Mesodermal cell (in vitro differentiated cells): Measurements from ENCODE around the gene ZNF581.

Experiments
- H3K27ac ChIP-seq: 2 replicates; pipeline ENCODE4 v1.7.0; 2013; ENCODE audit warnings: mild to moderate bottlenecking, low read depth, low read length, moderate library complexity; ENCODE audit not compliant: severe bottlenecking
- H3K36me3 ChIP-seq: 2 replicates; pipeline ENCODE4 v1.7.1; 2013; ENCODE audit warnings: mild to moderate bottlenecking, low read length, moderate library complexity; ENCODE audit not compliant: control insufficient read depth, insufficient read depth
- H3K4me1 ChIP-seq: one replicate; pipeline ENCODE4 v1.7.1; 2013; ENCODE audit warnings: mild to moderate bottlenecking, low read length; ENCODE audit not compliant: insufficient read depth, control insufficient read depth, poor library complexity, severe bottlenecking
- H3K4me3 ChIP-seq: 2 replicates; pipeline ENCODE4 v1.7.0; 2013; ENCODE audit warnings: low read length, control low read depth, mild to moderate bottlenecking; ENCODE audit not compliant: insufficient read depth, poor library complexity, severe bottlenecking; ENCODE audit errors: extremely low read depth
- H3K9me3 ChIP-seq: 2 replicates; pipeline ENCODE4 v1.7.1; 2013; ENCODE audit warnings: mild to moderate bottlenecking, low read length, moderate library complexity; ENCODE audit not compliant: control insufficient read depth
- WGBS, 2 experiments: methylation state at CpG; one replicate each; pipeline ENCODE4 v1.1.5; 2013; ENCODE audit warnings: missing lambda C conversion rate in 2 of 2; ENCODE audit not compliant: insufficient coverage in 2 of 2; 5-methylcytosine and 5-hydroxymethylcytosine counted together

Gene ZNF581

GRCh38 chr19:55633861-55634260 is 9.6 kb upstream of the ZNF581 start:
- Histone ChIP-seq H3K36me3 (peaks cover 19% of the 10 kb centered on the region), H3K4me1 (peaks cover 10% of the 10 kb centered on the region), H3K4me3 (no peak overlapping the region), H3K27ac (no peak overlapping the region), H3K9me3 (no peaks in the 10 kb centered on the region)
- whole genome bisulfite sequencing, 2 experiments, result 97 to 98% methylated on average over 6 to 7 of the region's 8 CpGs

- H3K4me1 ChIP-seq, result peaks cover 10% of the 10 kb centered on the region
- 8% methylated on average over 6 to 9 of the region's 9 CpGs for WGBS, 2 experiments
- H3K27ac ChIP-seq, result peak overlapping the region; percentile 91
These were observed 8.1 kb upstream of the ZNF581 start for GRCh38 chr19:55635334-55635717.

GRCh38 chr19:55635856-55636440 is 7.5 kb upstream of the ZNF581 start:
- Histone ChIP-seq H3K27ac (no peak overlapping the region), H3K4me1 (peaks cover 10% of the 10 kb centered on the region), H3K4me3 (peak overlapping the region; percentile 93), H3K36me3 (peaks cover 19% of the 10 kb centered on the region), H3K9me3 (no peaks in the 10 kb centered on the region)
- WGBS, 2 experiments, result 85% methylated on average over 6 to 7 of the region's 7 CpGs

More at GRCh38 chr19:55635334-55635717, 8.1 kb upstream of the ZNF581 start:
- Histone ChIP-seq H3K4me3 (peak overlapping the region; percentile 93), H3K9me3 (no peaks in the 10 kb centered on the region), H3K36me3 (peaks cover 19% of the 10 kb centered on the region)

- Histone ChIP-seq H3K4me1 (peaks cover 10% of the 10 kb centered on the region), H3K9me3 (no peaks in the 10 kb centered on the region), H3K4me3 (no peak overlapping the region), H3K27ac (no peak overlapping the region), H3K36me3 (peaks cover 19% of the 10 kb centered on the region)
- 86 to 100% methylated on average over 1 to 3 of the region's 4 CpGs for WGBS, 2 experiments
These were observed 6.7 kb upstream of the ZNF581 start for GRCh38 chr19:55636723-55637122.

GRCh38 chr19:55637534-55637933 is 5.9 kb upstream of the ZNF581 start:
- Histone ChIP-seq H3K27ac (no peak overlapping the region), H3K9me3 (no peaks in the 10 kb centered on the region), H3K36me3 (peaks cover 19% of the 10 kb centered on the region), H3K4me3 (no peak overlapping the region), H3K4me1 (peaks cover 10% of the 10 kb centered on the region)
- WGBS, 2 experiments, result 80 to 86% methylated on average over 10 to 11 of the region's 11 CpGs

- Histone ChIP-seq H3K9me3 (no peaks in the 10 kb centered on the region), H3K4me1 (peaks cover 10% of the 10 kb centered on the region), H3K36me3 (peaks cover 19% of the 10 kb centered on the region), H3K4me3 (no peak overlapping the region), H3K27ac (no peak overlapping the region)
- WGBS, 2 experiments, result 93 to 100% methylated on average over 1 to 3 of the region's 6 CpGs
These were observed 4.5 kb upstream of the ZNF581 start for GRCh38 chr19:55638864-55639359.

- peak overlapping the region; percentile 91 for H3K4me3 ChIP-seq
- 84 to 86% methylated on average over 34 to 38 of the region's 38 CpGs for WGBS, 2 experiments
- H3K4me1 ChIP-seq, result peaks cover 15% of the 10 kb centered on the region
These were observed 3.3 kb upstream of the ZNF581 start for GRCh38 chr19:55640043-55640576.

GRCh38 chr19:55640577-55641425 is 2.6 kb upstream of the ZNF581 start, which contains the start of gene ZNF580:
Gene ZNF580 (plus strand): TSS chr19:55641002. CDS start chr19:55642509, 1,507 bp downstream.
- peak within 1 kb of the TSS; percentile 79 for H3K27ac ChIP-seq
- peak within 1 kb of the TSS; percentile 91 for H3K4me3 ChIP-seq
- H3K4me1 ChIP-seq, result peaks cover 20% of the 10 kb centered on the region
- H3K36me3 ChIP-seq, result peaks cover 33% of the 10 kb centered on the region
- WGBS, 2 experiments, result 1 to 2% methylated on average over 48 to 70 of the region's 89 CpGs
- H3K9me3 ChIP-seq, result no peaks in the 10 kb centered on the region

More at GRCh38 chr19:55640043-55640576, 3.3 kb upstream of the ZNF581 start:
- H3K36me3 ChIP-seq, result peaks cover 26% of the 10 kb centered on the region
- H3K27ac ChIP-seq, result peak overlapping the region; percentile 79
- no peaks in the 10 kb centered on the region for H3K9me3 ChIP-seq

- 0 to 2% methylated on average over 13 to 25 of the region's 25 CpGs for WGBS, 2 experiments
- Histone ChIP-seq H3K36me3 (peaks cover 36% of the 10 kb centered on the region), H3K4me3 (peak overlapping the region; percentile 91), H3K9me3 (no peaks in the 10 kb centered on the region), H3K27ac (peak overlapping the region; percentile 79), H3K4me1 (peaks cover 12% of the 10 kb centered on the region)
These were observed 1.9 kb upstream of the ZNF581 start for GRCh38 chr19:55641426-55642152.
